ENCODE results near the gene DAG1.
"Not testable (repeated sequence)": the region's sequence is repeated elsewhere in the genome, so short reads cannot be mapped to it uniquely, and the experiment has no call there.

The DAG1 gene

DNA sequence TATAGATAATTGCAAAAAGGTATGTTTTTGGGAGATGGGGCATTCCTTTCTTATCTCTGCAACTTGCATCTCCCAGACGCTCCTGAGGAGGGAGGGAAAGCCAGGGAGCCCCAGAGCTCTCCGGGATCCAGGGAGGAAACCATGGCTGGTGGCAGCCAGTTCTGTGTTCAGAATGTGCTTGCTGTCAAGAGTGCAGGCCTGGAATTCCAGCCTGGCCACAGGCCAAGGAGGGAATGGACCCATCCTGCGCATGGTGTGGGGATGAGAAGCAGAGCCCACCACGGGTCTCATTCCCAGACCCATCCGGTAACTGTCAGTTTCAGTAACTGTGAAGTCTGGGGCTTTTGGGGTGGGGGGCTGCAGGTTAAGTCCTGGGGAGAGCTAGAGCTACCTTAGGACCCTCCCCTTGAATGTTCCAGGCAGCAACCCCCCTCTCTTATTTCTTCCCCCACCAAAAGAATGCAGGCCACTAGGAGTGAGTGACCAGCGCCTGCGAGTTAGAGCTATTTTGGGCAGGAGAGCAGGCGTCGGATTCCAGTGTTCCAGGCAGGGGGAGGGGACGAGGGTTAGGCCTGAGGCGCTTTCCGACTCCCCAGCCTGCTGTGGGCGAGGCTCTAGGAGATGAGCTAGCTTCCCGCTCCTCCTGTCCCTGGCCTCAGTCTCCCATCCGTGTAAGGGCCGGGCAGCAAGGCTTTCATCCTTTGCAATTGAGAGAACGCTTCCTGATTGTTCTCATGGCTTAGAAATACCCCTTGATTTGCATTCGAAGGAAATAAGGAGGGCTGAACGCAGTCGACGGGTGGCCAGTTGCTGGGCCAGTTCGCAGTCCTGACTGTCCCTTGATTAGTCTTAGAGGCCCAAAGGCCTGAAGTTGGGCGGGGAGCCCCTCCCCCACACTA is 781 bp upstream of the DAG1 start:
- H3K4me3 ChIP-seq (ENCODE audit: low read depth, low read length) = peak overlapping the region; percentile 36

DNA sequence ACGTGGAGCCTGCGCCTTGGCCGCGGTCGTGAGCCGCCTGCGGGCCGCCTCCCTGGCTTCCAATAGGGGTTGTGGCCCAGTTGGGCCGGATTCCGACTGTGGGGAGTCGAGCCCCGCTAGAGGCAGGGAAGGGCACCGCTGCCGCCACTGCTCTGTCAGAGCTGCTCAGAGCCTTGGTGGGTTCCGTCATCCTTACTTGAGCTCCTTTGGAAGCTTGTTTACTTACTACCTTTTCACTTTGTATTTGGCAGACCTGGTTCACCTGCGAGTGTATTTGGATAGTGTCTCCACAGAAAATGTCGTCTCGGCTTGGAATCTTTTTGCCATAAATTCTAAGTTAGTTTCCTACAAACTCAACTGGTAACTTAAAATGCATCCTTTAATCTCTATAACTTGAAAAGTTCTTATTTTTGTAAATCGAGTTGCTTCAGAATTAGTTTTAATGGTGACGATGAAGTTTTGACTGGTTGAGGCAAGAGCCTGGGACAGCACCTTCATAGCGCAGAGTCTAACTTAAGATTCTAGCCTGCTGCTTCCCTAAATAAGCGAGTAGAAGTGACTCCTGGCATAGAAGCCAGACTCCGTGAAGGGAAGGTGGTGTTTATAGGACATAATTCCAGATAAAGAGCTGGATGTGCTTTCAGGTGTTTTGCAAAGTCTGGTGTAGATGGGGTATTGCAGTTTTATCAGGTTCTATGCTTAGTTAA is 800 bp downstream of the DAG1 start:
- peak overlapping the region; percentile 69 for H3K4me3 ChIP-seq (ENCODE audit: low read depth, low read length)

DNA sequence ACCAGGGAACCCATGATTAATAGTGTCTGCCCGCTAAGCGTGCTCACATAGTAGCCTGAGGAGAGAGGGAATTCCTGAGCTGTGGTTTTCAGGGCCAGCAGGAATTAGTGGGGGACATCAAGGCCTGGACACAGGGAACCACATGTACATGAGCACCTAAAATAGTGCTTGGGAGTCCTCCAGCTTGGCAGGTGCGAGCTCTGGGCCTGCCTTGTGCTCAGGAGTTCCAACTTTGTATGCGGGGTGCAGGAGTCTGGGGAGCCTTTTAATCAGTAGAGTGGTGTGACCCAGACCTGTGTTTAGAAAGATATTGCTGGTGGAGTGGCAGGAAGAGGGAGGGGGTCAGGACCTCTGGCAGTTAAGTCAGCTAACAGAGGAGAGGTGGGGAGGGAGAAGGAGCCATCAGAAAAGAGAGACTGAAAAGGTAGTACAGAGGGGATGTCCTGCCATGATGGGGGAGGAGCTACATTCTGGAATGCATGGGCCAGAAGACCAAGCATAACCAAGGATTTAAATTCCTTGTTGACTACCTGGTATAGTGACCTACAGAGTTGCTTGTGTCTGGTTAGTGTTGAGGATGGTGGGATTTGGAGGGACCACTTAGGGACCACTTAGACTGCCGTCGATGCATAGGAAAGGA is 1.9 kb downstream of the DAG1 start:
- H3K4me3 ChIP-seq (ENCODE audit: low read depth, low read length) = no peak overlapping the region

DNA sequence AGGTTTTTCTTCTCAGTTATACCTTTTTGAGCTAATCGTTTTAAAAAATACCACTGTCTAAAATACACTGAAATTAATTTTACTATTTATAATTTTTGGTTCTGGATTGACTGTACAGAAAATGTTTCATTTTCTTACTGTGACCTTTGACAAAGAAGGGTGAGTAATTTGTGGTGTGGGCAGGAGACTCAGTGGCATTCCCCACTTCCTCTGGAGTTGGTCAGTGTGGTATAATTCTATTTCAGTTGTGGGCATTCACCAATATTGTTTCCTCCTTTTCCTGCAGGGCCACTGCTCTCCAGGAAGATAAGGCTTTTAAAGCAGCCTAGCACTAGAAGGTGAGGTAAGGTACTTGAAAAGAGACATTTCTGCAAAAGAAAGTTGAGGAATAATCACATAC is 6.5 kb downstream of the DAG1 start:
- H3K4me3 ChIP-seq (ENCODE audit: low read depth, low read length) = no peak overlapping the region

DNA sequence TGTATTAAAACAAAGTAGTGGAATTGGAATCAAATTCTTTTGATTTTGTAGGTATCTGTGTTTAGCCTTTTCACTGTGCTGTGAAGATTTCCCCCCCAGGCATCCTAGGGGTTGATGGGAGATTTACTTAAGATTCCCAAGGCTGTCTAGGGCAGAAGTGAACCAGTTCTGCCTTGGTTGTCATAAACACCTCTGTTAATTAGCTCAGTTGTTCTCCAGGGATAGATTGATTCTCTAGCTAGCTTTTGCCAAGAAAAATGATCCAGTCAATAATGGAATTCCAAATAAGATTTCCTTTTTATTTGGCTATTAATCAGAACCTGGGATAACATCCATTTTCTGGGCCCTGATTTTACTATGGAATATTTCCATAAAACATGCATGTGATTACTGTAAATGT is 12.7 kb downstream of the DAG1 start:
- H3K4me3 ChIP-seq (ENCODE audit: low read depth, low read length) = no peak overlapping the region

DNA sequence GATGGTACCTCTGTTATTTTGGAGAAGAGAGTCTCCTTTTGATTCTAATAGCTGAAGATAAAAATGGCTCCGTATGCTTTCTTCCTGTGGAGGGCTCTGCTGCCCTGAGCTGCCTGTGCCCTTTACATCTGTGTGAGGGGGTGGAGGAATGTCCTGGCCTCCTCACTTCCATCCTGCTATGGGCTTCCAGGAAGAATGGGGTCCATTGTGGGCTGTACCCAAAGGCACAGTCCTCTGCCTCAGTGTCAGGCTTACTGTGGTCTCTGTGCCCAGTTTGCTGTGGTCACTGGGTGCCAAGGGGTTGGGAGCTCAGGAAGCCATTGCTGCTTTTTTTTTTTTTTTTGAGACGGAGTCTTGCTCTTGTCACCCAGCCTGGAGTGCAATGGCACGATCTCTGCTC is 14.4 kb downstream of the DAG1 start:
- no peak overlapping the region for H3K4me3 ChIP-seq (ENCODE audit: low read depth, low read length)

DNA sequence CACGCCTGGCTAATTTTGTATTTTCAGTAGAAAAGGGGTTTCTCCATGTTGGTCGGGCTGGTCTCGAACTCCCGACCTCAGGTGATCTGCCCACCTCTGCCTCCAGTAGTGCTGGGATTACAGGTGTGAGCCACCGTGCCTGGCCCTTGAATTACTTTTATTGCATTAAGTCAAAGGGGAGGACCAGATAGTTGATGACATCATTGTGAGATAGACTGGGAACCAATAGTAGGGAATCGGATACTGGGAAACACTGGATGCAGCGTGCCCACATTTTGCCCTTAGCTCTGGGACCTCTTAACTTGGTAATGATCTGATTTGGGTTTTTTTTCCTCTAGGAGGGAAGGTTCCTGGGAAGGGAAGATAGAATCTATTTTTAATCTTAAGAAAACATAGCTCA is 19.2 kb downstream of the DAG1 start:
- no peak overlapping the region for H3K4me3 ChIP-seq (ENCODE audit: low read depth, low read length)

DNA sequence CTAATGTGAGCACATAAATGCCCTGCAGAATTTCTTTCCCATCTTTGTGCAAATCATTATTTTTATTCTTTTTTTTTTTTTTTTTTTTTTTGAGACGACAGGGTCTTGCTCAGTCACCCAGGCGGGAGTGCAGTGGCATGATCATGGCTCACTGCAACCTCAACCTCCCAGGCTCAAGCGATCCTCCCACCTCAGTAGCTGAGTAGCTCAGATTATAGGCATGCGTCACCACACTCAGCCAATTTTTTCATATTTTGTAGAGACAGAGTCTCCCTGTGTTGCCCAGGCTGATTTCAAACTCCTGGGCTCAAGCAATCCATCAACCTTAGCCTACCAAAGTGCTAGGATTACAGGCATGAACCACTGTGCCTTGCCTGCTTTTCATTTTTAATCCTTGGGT is 22.9 kb downstream of the DAG1 start:
- H3K4me3 ChIP-seq (ENCODE audit: low read depth, low read length) = no peak overlapping the region

DNA sequence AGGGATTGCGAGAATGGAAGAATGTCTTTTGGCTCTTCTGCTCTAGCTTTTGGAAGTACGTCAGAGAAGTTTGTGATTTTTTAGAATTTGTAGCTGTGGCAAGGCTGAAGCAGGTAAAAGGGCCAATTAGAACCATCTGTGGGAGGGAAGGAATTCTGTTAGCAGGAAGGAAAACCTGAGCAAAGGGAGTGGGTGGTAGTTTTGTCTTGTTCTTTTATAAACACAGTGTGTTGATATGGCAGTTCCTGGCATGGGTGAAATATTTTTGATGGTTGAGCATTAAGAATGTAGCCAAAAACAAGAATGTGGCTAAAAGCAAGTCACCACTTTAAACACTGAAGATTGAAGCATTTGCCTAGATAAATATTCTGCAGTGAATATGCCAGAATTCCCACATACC is 23.8 kb downstream of the DAG1 start:
- no peak overlapping the region for H3K4me3 ChIP-seq (ENCODE audit: low read depth, low read length)

DNA sequence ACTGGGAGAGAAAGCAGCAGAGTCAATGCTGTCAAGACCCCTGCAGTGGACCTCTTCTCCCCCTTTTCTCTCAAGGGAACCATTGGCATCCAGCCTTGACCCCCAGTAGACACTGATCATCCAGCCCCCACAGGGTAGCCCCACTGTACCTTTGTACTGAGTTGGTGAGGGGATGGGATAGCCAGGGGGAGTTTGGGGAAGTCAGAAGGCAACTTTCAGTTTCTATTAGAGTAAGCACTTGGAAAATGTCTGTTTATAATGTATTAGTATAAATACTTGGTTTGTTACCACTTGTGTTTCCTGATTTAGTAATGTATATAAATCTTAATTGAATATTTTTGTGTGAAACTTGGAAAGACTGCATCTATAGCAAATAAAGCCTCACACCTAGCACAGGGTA is 25.0 kb downstream of the DAG1 start:
- no peak overlapping the region for H3K4me3 ChIP-seq (ENCODE audit: low read depth, low read length)

DNA sequence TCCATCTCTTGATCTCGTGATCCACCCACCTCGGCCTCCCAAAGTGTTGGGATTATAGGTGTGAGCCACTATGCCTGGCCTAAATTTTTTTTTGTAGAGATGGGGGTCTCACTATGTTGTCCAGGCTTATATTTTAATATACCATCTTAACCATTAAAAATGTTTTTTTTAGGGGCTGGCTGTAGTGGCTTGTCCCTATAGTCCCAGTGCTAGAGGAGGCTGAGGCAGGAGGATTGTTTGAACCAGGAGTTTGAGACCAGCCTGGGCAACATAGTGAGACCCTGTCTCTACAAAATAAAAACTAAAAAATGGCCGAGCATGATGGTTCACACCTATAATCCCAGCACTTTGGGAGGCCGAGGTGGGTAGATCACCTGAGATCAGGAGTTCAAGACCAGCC is 26.8 kb downstream of the DAG1 start:
- H3K4me3 ChIP-seq (ENCODE audit: low read depth, low read length) = not testable (repeated sequence)

DNA sequence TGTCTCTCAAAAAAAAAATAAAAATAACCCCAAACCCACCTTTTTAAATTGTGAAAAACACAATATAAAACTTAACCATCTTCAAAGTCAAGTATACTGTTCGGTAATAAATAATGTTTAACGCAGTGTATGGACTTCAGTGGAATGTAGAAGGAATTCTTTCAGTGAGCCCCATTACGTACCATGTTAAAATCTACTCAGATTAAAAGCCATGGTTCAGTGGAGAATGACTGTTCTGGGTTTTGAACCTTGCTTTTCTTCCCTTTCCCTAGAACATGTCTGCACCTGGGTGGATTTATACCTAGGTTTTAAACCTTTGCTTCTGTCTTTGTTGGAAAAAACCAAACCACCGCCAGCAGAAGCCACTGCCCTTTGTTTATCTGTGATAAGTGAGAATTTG is 27.5 kb downstream of the DAG1 start:
- H3K4me3 ChIP-seq (ENCODE audit: low read depth, low read length) = no peak overlapping the region

DNA sequence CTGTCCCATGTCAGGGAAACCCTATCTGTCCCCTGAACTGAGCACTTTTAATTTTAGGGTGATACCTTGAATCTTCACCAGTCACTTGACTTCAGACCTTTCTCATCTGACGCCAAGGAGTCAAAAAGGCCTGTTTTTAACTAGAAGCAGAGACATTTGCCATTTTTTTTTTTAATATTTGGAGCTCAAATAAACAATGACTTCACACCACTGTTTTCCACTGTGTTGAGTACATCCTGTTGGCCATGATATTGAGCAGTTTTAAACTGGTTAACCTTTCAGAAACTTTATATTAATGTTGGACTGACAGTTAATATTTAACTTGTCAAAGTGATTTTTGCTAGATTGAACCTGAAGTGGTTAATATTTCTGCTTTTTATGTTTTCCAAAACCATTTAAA is 28.2 kb downstream of the DAG1 start:
- no peak overlapping the region for H3K4me3 ChIP-seq (ENCODE audit: low read depth, low read length)

DNA sequence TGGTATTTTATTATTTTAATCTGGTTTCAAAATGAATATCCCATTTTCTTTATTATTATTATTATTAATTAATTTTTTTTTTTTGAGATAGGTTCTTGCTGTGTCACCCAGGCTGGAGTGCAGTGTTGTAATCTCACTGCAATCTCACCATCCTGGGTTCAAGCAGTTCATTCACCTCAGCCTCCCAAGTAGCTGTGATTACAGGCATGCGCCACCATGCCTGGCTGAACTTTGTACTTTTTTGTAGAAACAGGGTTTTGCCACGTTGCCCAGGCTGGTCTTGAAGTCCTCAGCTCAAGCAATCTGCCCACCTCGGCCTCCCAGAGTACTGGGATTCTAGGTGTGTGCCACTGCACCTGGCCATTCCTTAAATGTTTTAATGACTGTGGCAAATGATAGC is 28.6 kb downstream of the DAG1 start:
- no peak overlapping the region for H3K4me3 ChIP-seq (ENCODE audit: low read depth, low read length)

DNA sequence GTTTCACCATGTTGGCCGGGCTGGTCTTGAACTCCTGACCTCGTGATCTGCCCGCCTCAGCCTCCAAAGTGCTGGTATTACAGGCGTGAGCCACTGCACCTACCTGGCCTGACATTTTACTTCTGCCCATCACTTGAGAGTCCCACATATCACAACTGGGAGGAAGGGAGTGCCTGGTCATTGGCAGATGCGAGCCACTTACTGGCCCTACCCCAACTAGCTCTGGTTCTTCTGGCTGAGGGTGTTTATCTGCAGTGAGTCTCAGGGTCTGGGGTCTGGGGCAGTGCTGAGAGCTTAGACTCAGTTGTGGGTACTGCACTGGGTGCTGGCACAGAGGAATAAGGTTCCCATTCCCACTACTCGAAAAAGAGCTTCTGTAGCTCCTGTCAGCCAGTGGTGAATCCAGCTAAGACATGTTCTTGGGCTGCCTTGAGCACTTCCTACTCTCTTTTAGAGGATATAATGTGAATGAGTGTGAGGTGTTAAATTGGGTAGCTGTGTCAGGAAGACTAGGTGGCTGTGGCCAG is 30.2 kb downstream of the DAG1 start:
- no peak overlapping the region for H3K4me3 ChIP-seq (ENCODE audit: low read depth, low read length)

DNA sequence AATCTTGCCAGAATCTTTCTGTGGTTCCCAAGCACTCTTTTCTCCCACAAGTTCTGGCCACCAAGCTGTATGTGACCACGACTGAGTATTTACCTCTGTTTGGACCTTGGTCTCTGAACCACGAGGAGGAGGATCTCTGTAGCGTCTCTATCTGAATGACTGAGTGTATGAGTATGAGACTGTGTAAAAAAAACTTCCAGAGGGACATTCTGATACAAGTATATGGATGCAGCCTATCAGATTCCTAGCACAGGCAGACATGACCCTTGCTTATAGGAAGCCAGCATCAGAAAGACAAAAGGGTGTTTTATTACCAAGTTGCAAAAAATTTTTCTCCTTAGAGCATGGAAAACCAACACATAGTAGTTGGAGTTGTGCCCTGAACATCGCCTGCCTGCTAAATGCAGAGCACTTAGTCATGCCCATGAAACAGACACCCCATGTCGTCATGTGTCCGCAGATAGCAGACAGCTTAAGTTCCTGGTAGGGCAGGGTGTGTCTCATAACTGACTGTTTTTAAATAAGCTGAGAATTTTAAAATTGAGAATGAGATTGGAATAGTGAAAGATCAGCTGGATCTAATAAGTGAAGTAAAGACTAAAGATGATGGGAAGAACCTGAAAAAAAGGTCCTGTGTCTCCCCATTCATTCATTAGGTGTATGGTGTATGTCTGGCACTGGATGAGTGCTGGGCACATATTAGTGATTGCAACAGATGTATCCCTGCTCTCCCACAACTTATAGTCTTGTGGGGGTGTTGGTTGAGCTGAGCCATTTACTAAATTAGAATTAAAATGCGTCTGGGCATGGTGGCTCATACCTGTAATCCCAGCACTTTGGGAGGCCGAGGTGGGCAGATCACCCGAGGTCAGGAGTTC is 30.9 kb downstream of the DAG1 start:
- H3K4me3 ChIP-seq (ENCODE audit: low read depth, low read length) = no peak overlapping the region

DNA sequence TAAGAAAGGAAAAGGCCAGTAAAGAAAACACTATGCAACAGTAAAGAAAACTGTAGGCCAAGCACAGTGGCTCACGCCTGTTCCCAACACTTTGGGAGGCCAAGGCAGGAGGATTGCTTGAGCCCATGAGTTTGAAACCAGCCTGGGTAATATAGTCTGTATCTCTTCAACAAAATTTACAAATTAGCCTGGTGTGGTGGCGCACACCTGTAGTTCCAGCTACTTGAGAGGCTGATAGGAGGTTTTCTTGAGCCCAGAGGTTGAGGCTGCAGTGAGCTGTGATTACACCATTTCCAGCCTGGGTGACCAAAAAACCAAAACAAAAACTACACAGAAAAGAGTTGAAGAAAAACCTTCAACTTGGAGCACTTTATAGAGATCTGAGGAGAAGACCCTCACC is 31.8 kb downstream of the DAG1 start:
- H3K4me3 ChIP-seq (ENCODE audit: low read depth, low read length) = no peak overlapping the region

DNA sequence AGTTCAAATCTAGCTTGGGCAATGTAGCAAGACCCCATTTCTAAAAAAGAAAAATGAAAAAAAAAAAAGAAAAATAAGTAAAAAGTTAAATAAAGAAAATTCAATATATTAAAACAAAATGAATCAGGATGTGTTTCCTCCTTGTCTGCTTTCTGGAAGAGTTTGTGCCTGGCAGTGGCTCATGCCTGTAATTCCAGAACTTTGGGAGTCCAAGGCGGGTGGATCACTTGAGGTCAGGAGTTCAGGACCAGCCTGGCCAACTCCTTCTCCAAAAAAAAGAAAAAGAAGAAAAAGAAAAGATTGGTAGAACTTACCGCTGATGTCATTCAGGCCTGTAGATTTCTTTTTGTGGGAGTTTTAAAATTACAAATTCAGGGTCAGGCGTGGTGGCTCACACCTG is 36.8 kb downstream of the DAG1 start:
- no peak overlapping the region for H3K4me3 ChIP-seq (ENCODE audit: low read depth, low read length)

DNA sequence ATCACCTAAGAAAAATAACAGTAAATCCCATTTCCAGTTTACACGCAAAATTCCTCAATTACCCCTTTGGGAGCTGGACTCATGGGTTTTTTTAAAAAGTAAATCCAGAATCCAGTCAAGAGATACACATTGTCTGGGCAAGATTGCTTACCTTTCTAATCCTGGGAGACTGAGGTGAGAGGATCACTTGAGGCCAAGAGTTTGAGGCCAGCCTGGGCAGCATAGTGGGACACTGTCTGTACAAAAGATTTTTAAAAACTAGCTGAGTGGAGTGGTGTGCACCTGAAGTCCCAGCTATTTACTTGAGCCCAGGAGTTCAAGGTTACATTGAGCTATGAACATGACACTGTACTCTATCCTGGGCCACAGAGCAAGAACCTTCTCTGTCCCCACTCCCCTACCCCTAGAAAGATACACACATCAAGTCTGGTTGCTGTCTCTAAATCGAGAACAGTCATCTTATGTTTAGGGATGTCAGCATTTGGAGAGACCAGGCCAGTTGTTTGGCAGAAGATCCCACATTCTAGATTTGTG is 39.0 kb downstream of the DAG1 start:
- H3K4me3 ChIP-seq (ENCODE audit: low read depth, low read length) = no peak overlapping the region

DNA sequence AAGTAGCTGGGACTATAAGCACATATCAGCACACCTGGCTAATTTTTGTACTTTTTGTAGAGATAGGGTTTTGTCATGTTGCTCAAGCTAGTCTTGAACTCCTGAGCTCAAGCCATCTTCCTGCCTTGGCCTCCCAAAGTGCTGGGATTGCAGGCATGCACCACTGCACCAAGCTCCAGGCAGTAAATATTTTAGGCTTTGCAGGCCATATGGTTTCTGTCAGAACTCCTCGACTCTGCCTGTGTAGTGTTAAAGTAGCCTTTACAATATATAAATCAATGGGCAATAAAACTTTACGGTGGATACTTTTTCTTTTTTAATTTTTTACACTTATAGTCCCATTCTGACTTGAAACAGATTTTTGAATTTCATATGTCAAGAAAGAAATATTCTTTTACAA is 41.6 kb downstream of the DAG1 start:
- H3K4me3 ChIP-seq (ENCODE audit: low read depth, low read length) = no peak overlapping the region

All from iPS-11a (cell line).